Measurements from ENCODE around the gene PDE9A. TPM values are rescaled to one million over a fixed set of nuclear protein-coding genes. Genes with fewer than 3 reads are reported as not detected.

The PDE9A gene
- total RNA-seq, 2 donors from 2014 or later: 45.9 to 62.4 TPM

DNA sequence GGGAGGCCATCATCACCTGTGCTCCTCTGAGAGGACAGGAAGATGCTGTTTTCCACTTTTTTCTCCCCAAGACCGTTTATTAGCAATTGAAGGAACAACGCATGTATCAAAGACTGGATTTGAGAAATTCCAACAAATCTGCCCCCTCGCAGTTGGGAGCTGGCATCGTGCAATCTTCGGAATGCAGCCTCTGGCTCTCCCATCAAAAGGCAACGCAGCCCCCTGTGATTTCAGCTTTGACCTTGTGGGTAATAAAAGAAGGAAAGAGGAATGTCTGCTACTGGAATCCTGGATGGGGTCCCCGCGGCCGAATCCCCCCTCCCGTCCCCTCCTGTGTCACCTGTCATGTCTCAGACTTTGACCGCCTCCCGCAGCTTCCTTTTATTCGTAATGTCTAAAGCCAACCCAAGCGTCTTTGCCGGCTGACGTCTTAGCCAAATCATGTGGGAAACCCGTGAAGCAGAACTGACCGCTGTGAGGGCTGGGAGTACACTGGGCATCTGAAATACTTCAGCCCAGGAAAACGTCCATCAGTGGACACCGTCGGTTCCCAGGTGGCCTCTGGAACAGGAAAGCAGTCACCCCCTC, 124.4 kb downstream of the PDE9A start:
- H3K36me3 Mint-ChIP-seq (ENCODE audit: low read depth): peaks cover 29% of the 10 kb centered on the region
- TF ChIP-seq, protein P1, sequence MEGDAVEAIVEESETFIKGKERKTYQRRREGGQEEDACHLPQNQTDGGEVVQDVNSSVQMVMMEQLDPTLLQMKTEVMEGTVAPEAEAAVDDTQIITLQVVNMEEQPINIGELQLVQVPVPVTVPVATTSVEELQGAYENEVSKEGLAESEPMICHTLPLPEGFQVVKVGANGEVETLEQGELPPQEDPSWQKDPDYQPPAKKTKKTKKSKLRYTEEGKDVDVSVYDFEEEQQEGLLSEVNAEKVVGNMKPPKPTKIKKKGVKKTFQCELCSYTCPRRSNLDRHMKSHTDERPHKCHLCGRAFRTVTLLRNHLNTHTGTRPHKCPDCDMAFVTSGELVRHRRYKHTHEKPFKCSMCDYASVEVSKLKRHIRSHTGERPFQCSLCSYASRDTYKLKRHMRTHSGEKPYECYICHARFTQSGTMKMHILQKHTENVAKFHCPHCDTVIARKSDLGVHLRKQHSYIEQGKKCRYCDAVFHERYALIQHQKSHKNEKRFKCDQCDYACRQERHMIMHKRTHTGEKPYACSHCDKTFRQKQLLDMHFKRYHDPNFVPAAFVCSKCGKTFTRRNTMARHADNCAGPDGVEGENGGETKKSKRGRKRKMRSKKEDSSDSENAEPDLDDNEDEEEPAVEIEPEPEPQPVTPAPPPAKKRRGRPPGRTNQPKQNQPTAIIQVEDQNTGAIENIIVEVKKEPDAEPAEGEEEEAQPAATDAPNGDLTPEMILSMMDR (conservative IDR thresholded peaks at IDR 0.05): no peak
- Histone ChIP-seq H3K4me1 (ENCODE audit: control insufficient read depth, insufficient read depth, low read length) (peaks cover 18% of the 10 kb centered on the region), H3K9me3 (ENCODE audit: control insufficient read depth, low read length) (no peaks in the 10 kb centered on the region), H3K9ac (ENCODE audit: extremely low read depth, low read length, poor library complexity, severe bottlenecking) (no peak overlapping the region), H3K27ac (ENCODE audit: low read depth, low read length) (peak overlapping the region; percentile 99), H3K27me3 (ENCODE audit: control insufficient read depth, insufficient read depth, low read length, poor library complexity, severe bottlenecking) (peaks cover 10% of the 10 kb centered on the region), H3K4me3 (ENCODE audit: low read length) (no peak overlapping the region), H3K36me3 (ENCODE audit: control insufficient read depth, insufficient read depth, low read length) (peaks cover 31% of the 10 kb centered on the region)
- H3K4me1 Mint-ChIP-seq: peaks cover 38% of the 10 kb centered on the region
- H3K27ac Mint-ChIP-seq: no peak overlapping the region
- peaks cover 9% of the 10 kb centered on the region for H3K9me3 Mint-ChIP-seq
- H3K27me3 Mint-ChIP-seq (ENCODE audit: insufficient read depth): peaks cover 25% of the 10 kb centered on the region
- H3K4me3 Mint-ChIP-seq: no peak overlapping the region
- WGBS, 2 experiments (ENCODE audit: insufficient coverage in 1 of 2, insufficient read length in 1 of 2): 67 to 82% methylated on average over 18 to 21 of the region's 21 CpGs
- no peak for DNase-seq

DNA sequence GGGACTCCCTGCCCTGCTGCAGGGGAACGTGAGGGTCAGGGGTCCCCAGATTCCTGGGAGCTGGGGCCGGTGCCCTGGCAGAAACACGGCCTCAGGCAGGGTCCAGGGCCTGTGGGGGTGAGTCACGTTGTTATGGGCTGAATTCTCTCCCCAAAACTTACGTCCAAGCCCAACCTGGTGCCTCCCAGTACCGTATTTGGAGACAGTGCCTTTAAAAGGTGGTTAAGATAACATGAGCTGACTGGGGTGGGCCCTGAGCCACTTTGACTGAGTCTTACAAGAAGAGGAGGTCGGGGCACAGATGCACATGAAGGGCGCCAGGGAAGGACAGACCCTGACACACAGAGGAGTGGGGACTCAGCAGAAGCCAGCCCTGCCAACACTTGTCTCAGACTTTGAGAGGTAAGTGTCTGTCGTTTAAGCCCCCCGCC, 126.0 kb downstream of the PDE9A start:
- H3K27ac ChIP-seq (ENCODE audit: low read depth, low read length): no peak overlapping the region
- H3K4me3 Mint-ChIP-seq: no peak overlapping the region
- no peak overlapping the region for H3K4me3 ChIP-seq (ENCODE audit: low read length)
- H3K27me3 Mint-ChIP-seq (ENCODE audit: insufficient read depth): peaks cover 27% of the 10 kb centered on the region
- H3K9me3 Mint-ChIP-seq: peaks cover 6% of the 10 kb centered on the region
- 65 to 95% methylated on average over 2 to 10 of the region's 10 CpGs for WGBS, 2 experiments (ENCODE audit: insufficient coverage in 1 of 2, insufficient read length in 1 of 2)
- peaks cover 19% of the 10 kb centered on the region for H3K36me3 Mint-ChIP-seq (ENCODE audit: low read depth)
- peak overlapping the region; percentile 28 for H3K27ac Mint-ChIP-seq
- peaks cover 10% of the 10 kb centered on the region for H3K27me3 ChIP-seq (ENCODE audit: control insufficient read depth, insufficient read depth, low read length, poor library complexity, severe bottlenecking)
- H3K4me1 Mint-ChIP-seq: peaks cover 44% of the 10 kb centered on the region
- TF ChIP-seq, protein P1 (conservative IDR thresholded peaks at IDR 0.05): no peak
- no peaks in the 10 kb centered on the region for H3K9me3 ChIP-seq (ENCODE audit: control insufficient read depth, low read length)
- peaks cover 19% of the 10 kb centered on the region for H3K4me1 ChIP-seq (ENCODE audit: control insufficient read depth, insufficient read depth, low read length)
- H3K9ac ChIP-seq (ENCODE audit: extremely low read depth, low read length, poor library complexity, severe bottlenecking): no peak overlapping the region
- H3K36me3 ChIP-seq (ENCODE audit: control insufficient read depth, insufficient read depth, low read length): peaks cover 20% of the 10 kb centered on the region
- no peak for DNase-seq

GRCh38 chr21:42780617-42781016, 127.2 kb downstream of the PDE9A start:
- TF ChIP-seq, protein P1 (conservative IDR thresholded peaks at IDR 0.05): no peak
- H3K9ac ChIP-seq (ENCODE audit: extremely low read depth, low read length, poor library complexity, severe bottlenecking): no peak overlapping the region
- Mint-ChIP-seq H3K9me3 (peaks cover 1% of the 10 kb centered on the region), H3K27ac (no peak overlapping the region), H3K4me1 (peaks cover 44% of the 10 kb centered on the region), H3K36me3 (ENCODE audit: low read depth) (peaks cover 11% of the 10 kb centered on the region), H3K27me3 (ENCODE audit: insufficient read depth) (peaks cover 27% of the 10 kb centered on the region), H3K4me3 (peak overlapping the region; percentile 56)
- no peak overlapping the region for H3K27ac ChIP-seq (ENCODE audit: low read depth, low read length)
- peaks cover 19% of the 10 kb centered on the region for H3K4me1 ChIP-seq (ENCODE audit: control insufficient read depth, insufficient read depth, low read length)
- DNase-seq: no peak
- WGBS, 2 experiments (ENCODE audit: insufficient coverage in 1 of 2, insufficient read length in 1 of 2): 50% methylated on average over 8 of the region's 8 CpGs
- peaks cover 10% of the 10 kb centered on the region for H3K27me3 ChIP-seq (ENCODE audit: control insufficient read depth, insufficient read depth, low read length, poor library complexity, severe bottlenecking)
- peaks cover 14% of the 10 kb centered on the region for H3K36me3 ChIP-seq (ENCODE audit: control insufficient read depth, insufficient read depth, low read length)
- peak overlapping the region; percentile 68 for H3K4me3 ChIP-seq (ENCODE audit: low read length)
- H3K9me3 ChIP-seq (ENCODE audit: control insufficient read depth, low read length): no peaks in the 10 kb centered on the region
